Activated T-cell treated with anti-CD3 and anti-CD28 coated beads, Interleukin-2, amount 50 U/mL, for 48 hours (primary cell): ENCODE measurements around the gene DAPK2.

Source experiments
- DNase-seq, 2 experiments: peaks; one replicate each; pipeline ENCODE4 v3.0.0-alpha.2; 2020

DAPK2 gene

DNA sequence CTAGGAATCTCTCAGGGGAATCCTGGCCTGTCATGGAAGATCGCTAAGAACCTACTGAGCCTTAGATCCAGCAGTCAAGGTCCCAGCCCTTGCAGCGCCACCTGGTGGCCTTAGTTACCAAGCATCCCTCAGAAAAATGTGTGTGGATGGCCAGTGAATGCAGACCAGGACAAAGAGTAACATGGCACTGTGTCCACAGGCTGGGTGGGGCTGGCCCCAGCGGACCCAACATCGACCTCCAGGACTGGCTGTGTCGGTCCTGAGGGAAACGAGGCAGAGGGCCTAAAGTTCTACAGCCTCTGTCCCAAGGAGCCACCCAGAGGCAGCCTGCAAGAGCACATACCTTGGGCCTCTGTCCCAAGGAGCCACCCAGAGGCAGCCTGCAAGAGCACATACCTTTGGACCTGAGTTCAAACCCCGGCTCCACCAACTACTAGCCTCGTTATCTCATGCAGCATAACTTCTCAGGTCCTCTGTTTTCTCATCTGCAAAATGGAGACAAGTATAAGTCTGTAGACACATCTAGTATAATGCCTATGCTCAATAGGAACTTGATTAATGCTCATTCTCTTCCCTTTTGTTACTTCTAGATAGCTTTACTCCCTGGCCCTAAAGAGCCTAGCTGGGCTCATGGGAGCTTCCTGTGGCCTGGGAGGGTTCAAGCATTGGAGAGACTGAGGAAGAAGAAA lies 155.1 kb downstream of the DAPK2 start:
- peak; percentile 88 to 89 for DNase-seq

DNA sequence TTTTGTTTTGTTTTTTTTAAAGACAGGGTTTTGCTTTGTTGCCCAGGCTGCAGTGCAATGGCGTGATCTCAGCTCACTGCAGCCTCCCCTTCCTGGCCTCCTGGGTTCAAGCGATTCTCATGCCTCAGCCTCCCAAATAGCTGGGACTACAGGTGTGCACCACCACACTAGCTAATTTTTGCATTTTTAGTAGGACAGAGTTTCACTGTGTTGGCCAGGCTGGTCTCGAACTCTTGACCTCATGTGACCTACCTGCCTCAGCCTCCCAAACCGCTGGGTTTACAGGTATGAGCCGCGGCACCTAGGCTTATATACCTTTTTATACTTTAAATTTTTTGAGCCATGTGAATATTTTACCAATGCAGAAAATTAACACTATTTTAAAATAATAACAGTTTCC lies 155.7 kb downstream of the DAPK2 start:
- no peak for DNase-seq

DNA sequence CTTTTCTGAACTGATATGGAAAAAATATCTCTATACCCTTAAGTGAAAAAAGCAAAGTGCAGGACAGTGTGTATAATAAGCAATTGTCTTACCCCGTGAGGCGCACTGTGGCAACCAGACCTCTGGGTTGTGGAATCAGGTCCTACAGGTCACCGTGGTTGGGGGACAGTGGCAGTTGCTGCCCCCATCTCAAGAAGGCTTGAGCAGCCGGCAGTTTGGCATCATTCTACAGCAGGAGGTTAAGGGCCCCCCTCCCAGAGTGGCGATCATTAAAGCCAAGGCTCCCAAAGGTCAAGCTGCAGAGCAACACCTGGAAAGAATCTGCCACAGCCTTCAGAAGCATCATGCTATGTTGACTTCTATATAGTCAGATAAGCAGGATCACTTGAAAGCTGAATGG lies 156.5 kb downstream of the DAPK2 start:
- no peak for DNase-seq

DNA sequence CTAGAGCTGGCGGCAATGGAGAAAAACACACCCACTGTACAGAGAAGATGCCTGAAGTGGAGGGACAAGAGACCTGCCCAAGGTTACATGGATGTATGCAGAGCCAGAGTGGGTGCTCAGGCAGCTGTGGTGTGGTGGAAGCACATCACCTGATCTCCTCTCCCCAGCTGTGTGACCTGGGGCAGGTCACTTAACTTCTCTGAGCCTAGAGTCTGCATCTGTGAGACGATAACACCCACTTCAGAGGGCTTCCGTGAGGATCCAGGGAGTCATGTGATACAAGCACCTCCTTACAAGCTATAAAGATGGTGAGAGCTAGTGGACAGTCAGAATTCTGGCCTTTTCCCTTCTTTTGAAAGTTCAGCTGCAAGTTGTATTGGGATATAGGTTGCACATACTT lies 157.5 kb downstream of the DAPK2 start:
- DNase-seq: no peak

DNA sequence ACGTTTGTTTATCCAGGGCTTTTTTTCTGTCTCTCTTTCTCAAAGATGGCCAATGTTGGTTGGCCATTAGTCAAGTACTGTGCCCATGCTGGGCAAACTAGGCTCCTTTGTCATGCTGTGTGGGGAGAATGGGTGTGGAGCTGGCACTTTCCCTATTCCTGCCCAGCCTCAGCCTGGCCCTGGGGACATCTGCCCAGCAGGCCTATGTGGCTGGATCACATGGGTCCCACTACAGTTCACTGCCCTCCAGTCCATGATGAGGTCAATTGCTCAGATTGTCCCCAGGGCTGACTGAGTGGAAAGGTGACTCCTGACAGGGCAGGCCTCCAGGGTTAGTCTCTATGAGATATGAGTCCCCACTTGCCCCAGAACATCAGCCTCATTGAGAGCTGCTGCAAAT lies 158.1 kb downstream of the DAPK2 start:
- DNase-seq: no peak

DNA sequence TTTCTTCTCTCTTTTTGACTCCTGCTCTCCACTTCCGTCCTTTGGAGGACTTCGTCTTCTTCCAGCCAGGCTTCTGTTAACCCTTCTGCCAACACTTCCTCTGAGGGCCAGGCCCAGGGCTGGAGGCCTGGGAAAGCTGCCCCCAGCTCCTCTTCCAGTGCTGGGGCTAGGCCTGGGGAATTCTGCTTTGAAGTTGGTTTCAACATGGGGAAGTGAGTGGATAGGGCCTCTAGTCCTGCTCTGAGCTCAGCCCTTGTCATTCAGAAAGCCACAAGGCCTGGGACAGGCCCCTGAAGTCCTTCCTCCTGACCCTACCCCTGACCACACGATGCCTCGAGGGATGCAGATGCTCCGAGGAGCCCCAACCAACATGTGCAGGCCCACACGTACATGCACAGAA lies 158.7 kb downstream of the DAPK2 start:
- DNase-seq: no peak

DNA sequence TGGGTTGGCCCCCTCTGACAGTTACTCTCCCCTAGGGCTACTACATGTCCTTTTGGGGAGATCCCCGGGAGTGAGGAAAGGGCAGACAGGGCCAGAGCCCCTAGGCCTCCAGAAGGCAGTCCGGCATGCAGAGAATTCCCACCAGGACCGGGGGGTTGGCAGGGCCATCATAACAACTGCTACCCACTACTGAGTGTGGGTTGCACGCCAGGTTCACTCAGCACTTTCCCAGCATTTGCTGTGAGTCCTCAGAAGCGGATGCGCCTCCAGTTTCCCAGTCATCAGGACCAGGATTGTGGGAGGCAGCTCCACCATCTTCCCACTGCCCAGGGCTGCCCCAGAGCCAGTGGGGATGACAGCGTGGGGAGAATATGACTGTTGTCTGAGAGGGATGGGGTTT lies 161.3 kb downstream of the DAPK2 start:
- DNase-seq: no peak

DNA sequence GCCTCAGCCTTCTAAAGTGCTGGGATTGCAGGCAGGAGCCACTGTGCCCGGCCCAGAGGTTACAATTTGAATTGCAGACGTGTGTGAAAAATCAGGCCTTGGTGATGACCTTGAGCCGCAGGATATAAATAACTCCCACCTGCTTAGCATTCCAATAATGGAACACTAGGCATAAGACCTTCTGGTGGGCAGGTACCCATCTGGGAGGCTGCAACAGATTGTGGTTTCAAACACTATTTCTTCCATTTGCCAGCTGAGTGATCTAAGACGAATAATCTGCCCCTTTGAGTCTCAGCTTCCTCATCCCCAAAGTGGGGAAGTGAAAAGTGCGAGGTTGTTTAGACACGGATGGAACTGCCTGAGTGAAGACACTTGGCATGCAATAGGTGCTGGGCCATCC lies 164.9 kb downstream of the DAPK2 start:
- no peak for DNase-seq

DNA sequence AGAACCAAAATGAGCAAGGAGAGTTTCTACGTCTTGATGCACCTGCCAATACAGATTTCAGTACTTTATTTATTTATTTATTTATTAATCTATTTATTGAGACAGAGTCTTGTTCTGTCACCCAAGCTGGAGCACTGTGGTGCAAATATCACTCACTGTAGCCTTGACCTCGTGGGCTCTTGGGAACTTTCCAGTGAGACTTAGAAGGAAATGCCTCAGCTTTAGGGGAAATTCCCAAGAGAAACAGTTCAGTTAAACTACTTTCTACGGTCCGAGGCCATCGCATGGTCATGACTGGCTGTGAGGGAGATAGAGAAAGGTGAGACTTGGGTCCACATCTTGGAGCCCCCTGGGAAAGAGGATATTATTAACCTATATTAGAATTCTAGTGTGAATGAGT lies 165.5 kb downstream of the DAPK2 start:
- DNase-seq: no peak

DNA sequence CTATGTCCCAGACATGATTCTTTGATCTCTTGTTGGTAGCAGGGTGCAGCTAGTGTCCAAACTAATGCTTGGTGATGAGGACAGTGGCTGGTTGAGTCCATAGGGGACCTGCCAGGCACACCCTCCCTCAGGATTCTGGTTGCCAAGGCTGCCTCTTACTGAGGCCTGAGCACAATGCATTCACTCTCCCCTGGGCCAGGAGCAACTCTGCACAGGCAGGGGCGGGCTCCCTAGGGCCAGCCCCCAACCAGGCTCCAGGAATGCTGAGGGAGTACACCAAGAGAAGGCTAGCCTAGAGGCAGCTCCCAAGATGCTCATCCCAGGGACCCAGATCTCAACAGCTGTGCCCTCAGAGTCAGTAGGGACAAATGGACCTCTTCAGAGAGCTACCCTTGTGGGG lies 166.3 kb downstream of the DAPK2 start:
- DNase-seq: no peak

DNA sequence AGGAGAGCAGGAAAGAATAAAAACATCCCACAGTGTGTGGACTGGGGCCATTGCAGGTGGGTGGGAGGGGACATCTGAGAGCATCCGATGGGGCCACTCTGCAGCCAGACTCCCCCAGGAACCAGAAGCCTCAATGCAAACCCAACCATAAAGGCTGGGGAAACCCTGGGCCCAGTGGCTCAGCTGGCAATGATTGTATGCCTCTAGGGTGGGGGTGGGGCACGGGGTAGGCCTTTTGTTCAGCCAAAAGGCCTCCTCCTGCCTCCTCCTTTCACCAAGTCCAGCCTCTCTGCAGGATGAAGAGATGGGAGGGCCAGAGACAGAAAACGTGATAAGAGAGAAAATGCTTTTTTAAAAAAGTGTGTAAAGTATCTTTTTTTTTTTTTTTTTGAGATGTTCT lies 167.1 kb downstream of the DAPK2 start:
- no peak for DNase-seq

DNA sequence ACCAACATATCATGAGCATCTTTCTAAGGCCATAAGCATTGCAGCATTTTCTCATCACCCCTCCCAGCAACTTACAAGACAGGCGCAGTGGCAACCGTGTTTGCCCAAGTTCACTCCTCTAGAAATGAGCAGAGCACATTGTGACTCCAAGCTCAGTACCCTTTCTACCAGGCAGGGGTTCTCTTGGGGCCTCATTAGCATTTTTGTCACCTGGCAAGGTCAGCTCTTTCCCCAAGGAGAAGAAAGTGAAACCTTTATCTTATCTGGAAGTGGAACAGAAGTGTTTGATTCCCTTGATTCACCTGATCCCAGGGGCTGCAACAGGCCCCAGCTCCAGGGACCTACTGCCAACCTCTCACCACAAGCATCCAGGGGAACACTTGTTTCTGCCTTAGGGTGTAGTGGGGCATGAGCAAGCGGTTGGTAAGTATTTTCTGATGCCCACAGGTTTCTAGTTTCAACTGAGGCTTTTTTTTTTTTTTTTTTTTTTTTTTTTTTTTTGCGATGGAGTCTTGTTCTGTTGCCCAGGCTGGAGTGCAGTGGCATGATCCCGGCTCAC lies 168.5 kb downstream of the DAPK2 start:
- DNase-seq: no peak

DNA sequence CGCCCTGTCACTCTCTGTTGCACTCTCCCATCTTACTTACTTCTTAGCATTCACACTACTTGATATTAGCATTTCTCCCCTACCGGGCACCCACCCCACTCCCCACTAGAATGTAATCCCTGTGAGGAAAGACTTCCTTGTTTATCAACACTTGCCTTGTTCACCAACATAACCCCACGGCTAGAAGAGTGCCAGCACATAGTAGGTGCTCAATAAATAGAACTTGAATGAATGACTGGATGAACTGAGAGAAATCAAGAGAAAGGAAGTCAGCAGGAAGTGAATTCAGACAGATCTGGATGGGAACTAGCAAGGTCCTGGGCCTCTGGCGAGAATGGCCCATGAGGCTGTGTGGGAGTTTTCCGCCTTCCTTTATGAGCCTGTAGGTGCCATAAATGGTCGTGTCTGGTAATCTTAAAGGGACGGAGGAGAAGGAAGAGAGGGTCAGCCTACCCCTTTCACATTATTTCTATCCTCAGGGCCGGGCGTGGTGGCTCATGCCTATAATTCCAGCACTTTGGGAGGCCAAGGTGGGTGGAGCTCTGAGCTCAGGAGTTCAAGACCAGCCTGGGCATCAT lies 170.1 kb downstream of the DAPK2 start:
- DNase-seq: no peak

DNA sequence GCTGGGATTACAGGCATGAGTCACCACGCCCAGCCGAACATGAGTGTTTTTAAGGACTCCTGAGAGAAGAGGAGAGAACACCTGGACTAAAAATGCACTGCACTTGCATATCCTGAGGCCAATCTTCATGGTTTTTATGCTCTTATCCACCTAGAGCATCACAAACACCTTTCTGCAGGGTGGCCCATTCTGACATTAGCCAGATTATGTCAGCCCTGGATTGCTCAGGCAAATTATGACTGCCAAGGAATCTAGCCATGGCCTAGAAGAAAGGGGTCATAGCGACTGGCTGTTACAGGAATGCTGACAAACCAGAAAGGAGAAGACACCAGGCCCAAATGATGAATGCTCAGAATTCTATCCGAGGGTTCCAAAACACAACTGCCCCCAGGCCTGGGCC lies 171.7 kb downstream of the DAPK2 start:
- no peak for DNase-seq

DNA sequence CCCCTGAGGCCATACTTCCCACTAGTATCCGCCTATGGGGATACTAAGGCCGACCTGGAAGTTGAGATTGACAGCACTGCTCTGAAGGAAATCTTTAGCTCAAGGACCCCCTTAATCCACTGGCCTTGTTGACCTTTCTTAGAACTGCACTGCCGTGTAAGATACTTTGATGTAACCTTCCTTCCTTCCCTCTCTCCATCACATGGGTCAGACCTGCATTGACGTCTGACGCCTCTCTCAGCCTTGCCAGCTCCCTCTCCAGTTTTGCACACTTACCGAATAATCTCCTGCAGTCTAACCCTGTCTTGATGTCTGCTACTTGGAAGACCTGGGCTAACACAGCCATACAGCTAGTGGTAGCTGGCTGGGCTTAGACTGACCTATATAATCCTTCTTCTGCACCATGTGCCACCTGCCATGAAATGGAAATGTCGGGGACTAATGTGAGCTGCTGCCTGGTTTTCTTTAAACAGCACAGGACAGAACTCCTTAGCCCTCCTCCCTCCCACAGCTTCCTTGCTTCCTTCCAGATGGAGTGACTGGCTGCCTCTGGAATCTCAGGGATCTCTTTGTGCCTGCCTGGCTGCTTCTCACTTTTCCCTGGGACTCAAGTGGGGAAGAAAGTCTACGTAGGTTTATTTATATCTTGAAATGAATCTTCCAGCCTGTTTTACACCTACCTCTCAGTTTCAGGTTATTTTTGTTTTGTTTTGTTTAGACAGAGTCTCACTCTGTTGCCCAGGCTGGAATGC lies 173.3 kb downstream of the DAPK2 start:
- DNase-seq: no peak

DNA sequence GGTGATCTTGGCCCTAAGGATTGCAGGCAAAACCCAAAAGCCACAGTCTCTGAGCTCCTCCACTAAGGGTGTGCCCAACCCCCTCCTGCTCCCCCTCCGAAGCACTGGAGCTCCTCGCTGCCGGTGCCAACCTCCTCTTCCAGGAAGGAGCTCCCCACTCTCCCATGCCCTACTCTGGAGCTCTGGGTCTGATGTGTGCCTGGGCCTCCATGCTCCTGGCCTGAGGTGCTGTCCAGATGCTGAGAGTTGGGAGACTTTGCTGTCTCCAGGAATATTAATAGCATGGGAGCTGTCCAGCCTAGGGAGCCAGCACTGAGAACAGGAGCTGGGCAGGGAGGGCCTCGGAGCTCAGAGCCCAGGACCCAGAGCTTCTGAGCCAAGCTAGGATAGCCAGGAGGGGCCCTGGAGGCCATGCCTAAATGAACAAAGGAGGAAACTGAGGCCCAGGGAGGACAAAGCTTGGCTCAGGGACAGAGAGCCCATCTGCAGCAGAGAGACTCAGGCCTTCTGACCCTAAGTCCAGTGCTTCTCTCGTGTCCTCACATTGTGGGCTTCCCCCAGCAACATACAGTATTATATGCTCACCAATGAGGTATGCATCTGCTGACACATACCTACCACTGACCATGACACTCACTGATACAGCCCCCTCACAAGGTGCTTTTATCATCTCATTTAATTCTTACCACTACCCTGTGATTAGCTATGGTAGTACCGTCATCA lies 175.6 kb downstream of the DAPK2 start:
- no peak for DNase-seq

DNA sequence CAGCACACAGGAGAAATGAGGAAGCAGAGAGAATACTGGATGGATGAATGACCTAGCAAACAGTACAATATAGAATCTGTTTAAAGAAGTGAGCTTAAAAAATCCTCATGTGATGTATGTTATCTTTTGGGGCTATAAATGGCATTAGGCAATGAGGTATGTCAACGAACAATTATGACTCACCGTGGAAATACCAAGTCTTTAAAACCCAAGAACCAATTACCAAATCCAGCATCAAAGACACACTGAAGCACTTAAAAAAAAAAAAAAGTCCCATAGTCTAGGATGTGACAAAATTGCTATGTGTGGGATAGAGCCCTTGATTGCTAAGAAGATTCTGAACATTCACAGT lies 176.3 kb downstream of the DAPK2 start:
- DNase-seq: no peak

DNA sequence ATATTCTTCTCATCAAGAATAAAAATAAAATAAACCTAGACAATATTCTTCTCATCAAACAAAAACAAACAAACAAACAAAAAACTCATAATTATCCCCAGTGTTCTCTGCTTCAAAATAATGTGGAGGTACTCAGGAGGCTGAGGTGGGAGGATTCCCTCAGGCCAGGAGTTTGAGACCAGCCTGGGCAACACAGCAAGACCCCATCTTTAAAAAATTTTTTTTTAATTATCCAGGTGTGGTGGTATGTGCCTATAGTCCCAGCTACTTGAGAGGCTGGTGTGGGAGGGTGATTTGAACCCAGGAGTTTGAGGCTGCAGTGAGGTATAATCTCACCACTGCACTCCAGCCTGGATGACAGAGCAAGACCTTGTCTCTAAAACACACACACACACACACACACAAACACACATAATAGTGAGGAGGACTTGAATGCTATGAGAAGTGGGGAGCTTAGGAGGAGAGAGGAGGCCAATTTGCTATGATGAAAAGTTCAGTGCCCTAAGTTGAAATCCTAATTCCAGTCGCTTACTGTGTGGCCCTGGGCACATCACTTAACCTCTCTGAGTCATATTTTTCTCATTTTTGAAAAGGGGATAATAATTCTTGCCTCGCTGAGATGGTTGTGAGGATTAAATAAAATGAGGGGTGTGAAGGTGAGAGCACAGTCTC lies 176.8 kb downstream of the DAPK2 start:
- DNase-seq: no peak

DNA sequence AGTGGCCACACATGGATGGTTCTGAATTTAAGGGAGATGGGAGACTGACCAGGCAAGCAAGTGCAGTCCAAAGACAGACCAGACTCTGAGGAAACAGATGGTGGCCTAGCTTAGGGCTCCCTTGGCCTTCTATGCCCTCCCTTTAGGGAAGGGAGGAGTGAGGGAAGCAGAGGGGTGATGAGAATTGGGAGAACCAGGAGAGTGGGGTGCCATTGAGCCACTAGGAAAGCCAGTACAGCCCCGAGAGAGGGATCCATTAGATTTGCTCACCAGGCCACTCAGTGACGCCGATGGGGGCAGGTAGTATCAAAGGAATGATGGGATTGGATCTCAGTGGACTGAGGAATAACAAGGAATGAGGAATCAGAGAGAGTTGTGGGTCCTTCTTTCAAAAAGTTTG lies 182.1 kb downstream of the DAPK2 start:
- DNase-seq: no peak

DNA sequence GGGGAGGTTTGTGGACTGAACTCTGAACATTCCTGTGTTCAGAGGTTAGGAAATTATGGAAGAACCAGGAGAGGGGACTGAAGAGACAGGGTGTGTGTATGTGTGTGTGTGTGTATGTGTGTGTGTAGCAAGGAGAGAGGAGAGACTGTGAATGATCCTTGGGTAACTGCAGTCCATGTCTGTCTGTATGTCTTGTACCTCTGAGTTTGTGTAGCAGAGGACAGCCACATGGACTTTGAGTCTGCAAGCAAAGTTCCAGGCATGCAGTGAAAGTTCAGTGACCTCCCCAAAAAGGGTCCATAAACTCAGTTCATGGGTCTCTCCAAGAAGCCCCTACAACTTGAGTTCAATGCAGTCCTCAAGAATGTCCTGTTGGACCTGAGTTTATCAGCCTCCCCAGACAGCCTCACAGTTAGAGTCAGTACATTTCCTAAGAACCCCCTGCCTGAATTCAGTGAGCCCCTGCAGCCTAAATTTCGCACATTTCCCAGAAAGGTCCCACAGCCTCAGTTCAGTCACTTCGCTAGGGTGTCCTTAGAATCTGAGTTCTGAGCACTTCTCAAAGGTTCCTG lies 184.3 kb downstream of the DAPK2 start:
- no peak for DNase-seq

DNA sequence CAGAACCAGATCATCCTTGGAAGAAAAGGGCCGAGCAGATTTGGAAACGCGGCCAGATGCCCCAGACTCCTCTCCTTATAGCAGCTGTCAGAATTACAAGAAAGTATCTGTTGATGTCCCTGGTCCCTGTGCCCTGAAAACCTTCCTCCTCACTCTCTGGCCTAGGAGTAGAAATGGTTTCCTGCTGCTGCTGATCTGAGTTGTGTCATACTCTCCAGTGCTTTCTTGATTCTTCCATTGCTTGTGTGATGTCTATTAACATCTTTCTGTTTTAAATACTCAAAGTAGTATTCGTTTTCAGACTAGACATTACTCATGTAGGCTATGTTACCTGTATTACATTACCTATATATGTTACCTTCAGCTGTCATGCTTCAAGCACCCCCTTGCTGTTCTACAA lies 185.7 kb downstream of the DAPK2 start:
- no peak for DNase-seq

DNA sequence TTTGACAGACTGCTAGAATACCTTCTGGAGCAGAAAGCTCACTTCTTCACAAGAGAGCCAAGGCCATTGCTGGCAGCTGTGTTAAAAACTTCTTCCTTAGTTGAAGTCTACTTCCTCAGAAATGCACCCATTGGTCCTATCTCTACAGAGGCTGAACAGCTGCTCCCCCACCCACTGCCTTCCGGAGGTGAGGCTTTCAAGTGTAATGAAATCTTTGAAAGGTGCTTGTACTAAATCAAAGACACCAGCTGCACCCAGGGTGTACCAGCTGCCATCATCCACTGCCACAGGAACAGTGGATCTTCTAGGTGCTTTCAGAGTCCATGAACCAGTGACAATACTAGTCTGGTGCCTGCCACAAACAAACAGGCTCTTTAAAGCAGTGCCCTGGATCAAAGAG lies 186.1 kb downstream of the DAPK2 start:
- peak; percentile 56 to 58 for DNase-seq

DNA sequence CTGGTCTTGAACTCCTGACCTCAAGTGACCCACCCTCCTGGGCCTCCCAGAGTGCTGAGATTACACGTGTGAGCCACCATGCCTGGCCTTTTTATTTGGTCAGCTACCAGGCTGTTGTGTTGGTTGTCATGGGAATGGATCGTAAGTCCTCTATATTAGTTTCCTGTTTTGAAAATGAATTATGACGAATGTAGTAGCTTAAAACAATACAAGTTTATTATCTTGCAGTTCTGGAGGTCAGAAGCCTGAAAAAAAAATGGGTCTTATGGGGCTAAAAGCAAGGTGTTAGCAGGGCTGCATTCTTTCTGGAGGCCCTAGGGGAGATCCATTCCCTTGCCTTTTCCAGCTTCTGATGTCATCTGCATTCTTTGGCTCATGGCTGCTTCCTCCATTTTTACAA lies 187.4 kb downstream of the DAPK2 start:
- DNase-seq: no peak
